HG02588 (cell line): Measurements from ENCODE around the gene DOK6.

Experiments
- ATAC-seq: cut with Tn5 transposase; IDR thresholded peaks from one replicate; pipeline ENCODE4 v1.9.1; 2021; ENCODE audit warnings: mild to moderate bottlenecking, moderate library complexity; ENCODE audit not compliant: unreplicated experiment

DOK6 gene

GRCh38 chr18:69677595-69677994 is 276.9 kb downstream of the DOK6 start:
- no peak for ATAC-seq

GRCh38 chr18:69680123-69680522 is 279.4 kb downstream of the DOK6 start:
- ATAC-seq: no peak

GRCh38 chr18:69683176-69683575 is 282.5 kb downstream of the DOK6 start:
- ATAC-seq: no peak

DNA sequence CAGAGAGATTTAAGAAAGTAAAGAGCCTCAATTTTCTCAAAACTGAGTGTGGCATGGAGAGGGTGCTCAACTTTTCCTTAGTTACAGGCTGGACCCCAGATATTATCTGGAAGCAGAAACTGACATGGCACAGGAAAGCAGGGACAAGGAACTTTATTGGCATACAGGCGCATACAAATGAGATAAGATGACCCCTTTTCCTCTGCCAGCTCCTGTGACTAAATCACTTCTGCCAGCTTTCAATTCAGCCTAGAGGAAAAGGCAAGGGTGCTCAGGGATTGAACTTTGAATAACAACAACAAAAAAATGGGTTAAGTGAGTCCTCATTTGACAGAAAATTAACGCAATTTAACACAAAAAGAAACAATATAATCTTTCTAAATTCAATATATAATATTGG is 284.1 kb downstream of the DOK6 start:
- no peak for ATAC-seq

DNA sequence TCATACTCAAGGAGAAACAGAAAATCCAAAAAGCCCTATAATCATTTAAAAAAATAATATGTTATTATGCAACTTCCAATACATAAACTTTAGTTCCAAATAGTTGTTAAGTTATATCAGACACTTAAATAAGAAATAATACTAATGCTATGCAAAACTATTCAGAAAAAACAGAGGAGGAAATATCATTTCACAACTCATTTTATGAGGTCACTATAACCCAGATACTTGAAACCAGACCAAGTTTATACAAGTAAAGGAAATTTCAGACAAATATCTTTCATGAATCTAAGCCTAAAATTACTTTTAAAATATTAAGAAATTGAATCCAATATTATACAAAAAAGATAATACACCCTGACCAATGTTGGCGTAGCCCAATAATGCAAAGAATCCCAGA is 286.2 kb downstream of the DOK6 start:
- no peak for ATAC-seq

GRCh38 chr18:69689121-69689759 is 288.6 kb downstream of the DOK6 start:
- no peak for ATAC-seq

GRCh38 chr18:69691008-69691760 is 290.5 kb downstream of the DOK6 start:
- ATAC-seq: no peak

GRCh38 chr18:69697069-69697468 is 296.4 kb downstream of the DOK6 start:
- ATAC-seq: no peak

- no peak for ATAC-seq
Observed at GRCh38 chr18:69697689-69698088, 297.0 kb downstream of the DOK6 start.

DNA sequence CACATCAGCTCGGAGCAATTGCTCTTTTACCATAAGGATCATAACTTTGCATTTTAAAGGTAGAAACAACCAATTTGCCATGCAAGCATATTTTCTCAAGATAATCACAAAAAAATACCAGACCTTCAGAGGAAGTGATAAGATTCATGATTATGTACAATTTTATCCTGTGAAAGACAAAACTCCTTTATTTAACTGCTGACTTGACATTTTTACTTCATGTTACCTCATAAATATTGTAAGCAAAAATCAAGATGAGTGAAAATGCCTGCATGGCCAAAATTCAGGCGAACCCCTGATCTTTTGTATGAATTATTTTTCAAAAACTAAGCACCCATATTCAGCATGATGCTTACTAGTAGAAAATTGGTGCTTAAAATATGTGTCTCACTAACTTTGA is 300.6 kb downstream of the DOK6 start:
- ATAC-seq: no peak

DNA sequence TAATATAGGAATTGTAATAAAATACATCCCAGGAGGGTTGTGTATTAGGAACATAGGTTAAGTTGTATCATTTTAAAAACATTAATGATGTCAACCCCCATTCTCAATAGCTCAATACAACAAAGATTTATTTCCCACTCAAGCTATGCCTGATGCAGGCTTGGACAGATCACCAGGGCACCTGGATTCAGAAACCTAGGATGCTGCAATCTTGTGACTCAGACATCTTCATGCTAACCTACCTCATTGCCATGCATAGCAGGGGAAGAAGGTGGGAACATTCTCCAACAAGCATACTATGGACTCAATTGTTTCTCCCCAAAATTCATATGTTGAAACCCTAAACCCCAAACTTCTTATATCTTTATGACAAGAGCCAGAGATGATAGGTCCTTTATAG is 302.8 kb downstream of the DOK6 start:
- ATAC-seq: no peak

- ATAC-seq: no peak
Observed at GRCh38 chr18:69705987-69706386, 305.3 kb downstream of the DOK6 start.

DNA sequence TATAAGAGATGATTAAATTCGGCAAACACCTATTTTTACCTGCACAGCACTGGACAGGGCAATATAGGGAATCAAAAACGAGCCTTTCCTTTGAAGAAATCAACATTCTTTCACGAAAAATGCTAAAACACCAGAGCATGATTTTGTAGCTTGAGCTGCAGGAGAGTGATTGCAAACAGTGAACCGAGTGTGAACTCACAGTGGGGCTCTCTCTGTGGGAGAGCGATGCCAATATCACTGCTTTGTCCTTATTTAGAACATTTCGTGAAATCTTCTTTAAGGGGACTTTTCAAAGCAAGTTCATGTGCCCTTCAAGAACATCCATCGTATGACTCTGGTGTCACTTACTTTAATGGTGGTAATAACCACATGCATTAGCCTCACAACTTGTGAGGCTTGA is 308.2 kb downstream of the DOK6 start:
- no peak for ATAC-seq

DNA sequence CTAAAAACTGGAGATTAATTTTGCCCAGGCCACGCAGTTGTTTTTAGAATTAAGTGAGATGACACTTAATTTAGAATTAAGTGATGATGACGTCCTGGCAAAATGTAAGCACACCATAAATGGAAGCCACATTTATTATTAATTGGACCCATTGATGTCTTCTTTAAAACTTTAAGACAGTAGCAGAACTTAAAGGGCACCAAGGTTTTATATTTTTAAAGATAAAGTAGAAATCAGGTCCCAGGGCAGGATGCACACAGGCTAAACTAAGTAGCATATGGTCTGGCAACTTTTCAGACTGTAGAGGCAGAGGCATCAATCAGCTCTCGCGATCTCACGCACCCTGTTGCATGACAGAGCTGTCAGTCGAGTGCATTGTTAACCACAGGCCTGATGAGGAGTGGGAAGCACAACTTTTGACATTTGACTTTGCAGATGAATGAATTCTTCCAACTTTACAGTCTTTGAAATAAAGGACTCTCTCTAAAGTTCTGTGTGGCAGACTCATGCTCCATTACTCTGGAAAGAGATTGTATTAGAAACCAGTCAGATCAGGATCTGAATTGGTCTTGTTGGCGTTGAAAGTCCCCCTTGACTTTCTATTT is 314.6 kb downstream of the DOK6 start:
- no peak for ATAC-seq

GRCh38 chr18:69717586-69717985 is 316.9 kb downstream of the DOK6 start:
- no peak for ATAC-seq

DNA sequence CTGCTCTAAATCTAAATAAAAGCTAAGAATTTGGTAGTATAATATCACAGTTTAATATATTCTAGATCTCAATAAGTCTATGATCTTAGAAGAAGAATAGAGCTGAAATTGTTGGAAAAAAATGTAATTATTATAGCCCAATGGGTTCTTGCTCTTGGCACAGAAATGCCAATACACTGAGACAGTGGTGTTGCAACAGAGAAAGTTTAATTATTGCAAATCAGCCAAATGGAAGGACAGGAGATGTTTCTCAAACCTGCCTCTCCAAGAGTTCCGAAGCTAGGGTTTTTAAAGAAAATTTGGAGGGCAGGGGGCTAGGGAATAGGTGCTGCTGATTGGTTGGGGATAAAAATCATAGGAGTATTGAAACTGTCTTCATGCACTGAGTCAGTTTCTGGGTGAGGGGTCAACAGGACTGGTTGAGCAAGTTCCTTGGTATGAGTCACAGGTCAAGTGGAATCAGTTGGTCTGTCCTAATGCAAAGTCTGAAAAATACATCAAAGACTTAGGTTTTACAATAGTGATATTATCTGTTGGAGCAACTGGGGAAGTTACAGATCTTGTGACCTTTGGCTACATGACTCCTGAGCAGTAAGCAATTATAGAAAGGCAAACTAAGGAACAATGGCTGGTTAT is 318.3 kb downstream of the DOK6 start:
- no peak for ATAC-seq

- ATAC-seq: no peak
Observed at GRCh38 chr18:69720422-69720821, 319.7 kb downstream of the DOK6 start.

DNA sequence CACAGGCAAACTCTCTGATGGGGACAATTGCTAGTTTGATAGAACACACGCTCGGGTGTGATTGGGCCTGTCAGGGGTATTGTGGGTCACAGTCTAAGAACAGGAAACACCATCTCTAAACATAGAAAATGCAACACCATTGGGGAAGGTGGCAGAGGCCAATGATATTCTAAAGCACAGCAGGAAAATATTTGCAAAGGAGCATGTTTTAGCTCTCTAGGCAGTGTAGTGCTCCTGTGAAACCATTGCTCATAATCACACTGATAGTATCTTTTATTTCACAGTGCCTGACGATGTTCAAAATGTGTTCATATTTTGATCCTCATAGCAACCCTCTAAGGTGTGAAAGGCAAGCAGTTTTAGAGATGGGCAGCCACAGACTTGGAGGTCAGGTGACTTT is 322.7 kb downstream of the DOK6 start:
- ATAC-seq: no peak

DNA sequence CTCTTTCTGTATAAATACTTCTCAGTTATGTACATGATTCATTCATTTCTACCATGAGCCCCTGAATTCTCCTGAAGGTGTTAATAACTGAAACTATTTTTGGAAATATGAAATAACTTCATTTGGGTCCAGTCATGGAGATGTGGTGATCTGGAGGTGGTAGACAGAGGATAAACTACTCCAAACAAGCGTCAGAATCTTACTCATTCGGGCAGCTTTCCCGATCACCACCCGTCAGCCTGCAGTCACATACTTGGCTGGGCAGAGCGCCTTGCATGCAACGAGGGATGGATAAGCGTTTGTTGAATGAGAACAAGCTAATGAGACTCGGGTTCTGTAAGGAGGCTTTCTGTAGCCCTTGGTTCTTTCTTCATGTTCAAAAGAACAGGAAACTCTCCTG is 324.3 kb downstream of the DOK6 start:
- no peak for ATAC-seq

GRCh38 chr18:69725855-69726508 is 325.3 kb downstream of the DOK6 start:
- no peak for ATAC-seq

- no peak for ATAC-seq
Observed at GRCh38 chr18:69727912-69728572, 327.4 kb downstream of the DOK6 start.
